Erythroblast (primary cell): ENCODE results near the gene GCLC.

Experiments
- DNase-seq, 2 experiments: peaks; one replicate each; lab custom pipeline; 2025; lab: John Stamatoyannopoulos, UW
- GATA1 ChIP-seq: IDR thresholded peaks from 2 replicates; pipeline ENCODE4 v1.6.1; 2011; ENCODE audit warnings: low read depth, mild to moderate bottlenecking, control low read depth, low read length, moderate library complexity
- POLR2A ChIP-seq: IDR thresholded peaks from 2 replicates; pipeline ENCODE4 v1.6.1; 2011; ENCODE audit warnings: mild to moderate bottlenecking, low read length

GCLC gene

DNA sequence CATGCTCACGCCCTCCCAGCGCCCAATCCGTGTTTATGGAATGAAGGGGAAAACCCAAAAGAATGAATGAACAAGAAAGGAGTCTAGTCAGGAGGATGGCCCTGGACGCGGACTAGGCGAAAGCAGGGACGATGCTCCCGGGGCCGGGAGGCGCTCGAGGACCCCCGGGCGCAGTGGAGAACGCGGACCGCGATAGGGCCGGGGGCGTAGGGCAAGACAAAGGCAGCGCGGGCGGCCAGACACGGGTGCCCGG lies 758 bp downstream of the GCLC start:
- TF ChIP-seq POLR2A (no peak), GATA1 (no peak)
- no peak for DNase-seq

DNA sequence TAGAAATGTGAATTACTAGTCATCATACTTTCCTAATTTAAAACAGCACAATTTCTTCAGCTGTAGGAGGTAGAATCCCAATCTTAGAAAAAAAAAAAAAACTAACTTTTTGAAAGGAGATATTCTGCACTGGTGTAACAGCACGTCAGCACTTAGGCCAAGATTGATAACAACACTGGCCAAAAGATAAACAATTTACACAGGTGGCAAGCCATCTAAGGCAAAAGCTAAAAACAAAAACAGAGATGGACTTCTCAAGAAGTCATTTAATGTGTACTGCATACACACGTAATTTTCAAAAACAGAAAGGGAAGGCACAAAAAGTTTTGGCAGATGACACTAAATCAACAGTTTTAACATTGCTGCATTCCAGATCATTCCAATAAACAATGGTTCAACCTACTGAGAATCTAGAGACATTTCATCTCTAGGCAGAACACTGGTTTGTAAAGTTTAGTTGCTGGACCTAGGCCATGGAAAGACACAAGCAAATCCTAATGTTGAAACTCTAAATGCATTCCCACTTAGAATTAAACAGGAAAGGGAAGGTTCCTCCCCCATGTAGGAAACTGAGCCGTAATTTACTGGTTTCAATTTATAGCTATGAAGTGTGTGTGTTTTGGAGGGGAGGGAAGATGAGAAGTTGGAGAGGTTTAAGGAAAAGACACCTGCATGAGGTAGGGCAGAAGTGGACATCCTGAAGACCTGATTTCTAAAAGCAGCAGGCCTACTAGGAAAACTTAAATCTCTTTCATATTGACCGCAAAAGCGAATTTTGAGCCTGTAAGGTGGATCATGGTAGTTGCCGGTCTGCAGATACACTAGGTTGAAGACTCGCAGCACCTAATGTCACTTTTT lies 1.3 kb downstream of the GCLC start:
- TF ChIP-seq POLR2A (no peak), GATA1 (no peak)
- peak; percentile 75 to 78 for DNase-seq

DNA sequence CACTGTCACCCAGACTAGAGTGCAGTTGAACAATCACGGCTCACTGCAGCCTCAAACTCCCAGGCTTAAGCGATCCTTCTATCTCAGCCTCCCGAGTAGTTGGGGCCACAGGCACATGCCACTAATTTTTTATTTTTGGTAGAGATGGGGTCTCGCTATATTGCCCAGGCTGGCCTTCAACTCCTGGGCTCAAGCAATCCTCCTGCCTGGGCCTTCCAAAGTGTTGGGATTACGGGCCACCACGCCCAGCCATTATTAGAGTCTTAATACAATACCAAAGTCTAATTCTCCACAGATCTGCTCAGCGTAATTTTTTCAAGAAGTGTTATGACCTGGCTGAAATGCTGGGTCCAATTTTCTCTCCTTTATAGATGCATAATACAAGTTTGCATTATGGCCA lies 3.0 kb downstream of the GCLC start:
- no peak for DNase-seq
- TF ChIP-seq GATA1 (no peak), POLR2A (no peak)

DNA sequence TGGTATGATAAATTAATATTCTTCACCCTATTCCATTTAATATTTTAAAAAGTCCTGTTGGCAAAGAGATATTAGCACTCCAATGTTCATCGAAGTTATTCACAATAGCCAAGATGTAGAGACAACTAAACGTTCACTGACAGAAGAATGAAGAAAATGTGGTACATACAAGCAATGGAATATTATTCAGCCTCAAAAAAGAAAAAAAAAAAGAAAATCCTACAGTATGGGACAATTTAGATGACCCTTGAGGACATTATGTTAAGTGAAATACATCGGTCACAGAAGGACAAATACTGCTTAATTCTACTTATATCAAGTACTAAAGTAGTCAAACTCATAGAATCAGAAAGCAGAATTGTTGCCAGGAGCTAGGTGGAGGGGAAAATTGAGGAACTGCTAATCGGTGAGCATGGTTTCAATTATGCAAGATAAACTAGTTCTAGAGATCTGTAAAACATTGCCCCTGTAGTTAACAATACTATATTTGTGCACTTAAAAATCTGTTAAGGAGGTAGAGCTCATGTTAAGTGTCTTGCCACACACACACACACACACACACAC lies 4.7 kb downstream of the GCLC start:
- no peak for TF ChIP-seq GATA1
- no peak for TF ChIP-seq POLR2A
- peak; percentile 38 to 51 for DNase-seq

DNA sequence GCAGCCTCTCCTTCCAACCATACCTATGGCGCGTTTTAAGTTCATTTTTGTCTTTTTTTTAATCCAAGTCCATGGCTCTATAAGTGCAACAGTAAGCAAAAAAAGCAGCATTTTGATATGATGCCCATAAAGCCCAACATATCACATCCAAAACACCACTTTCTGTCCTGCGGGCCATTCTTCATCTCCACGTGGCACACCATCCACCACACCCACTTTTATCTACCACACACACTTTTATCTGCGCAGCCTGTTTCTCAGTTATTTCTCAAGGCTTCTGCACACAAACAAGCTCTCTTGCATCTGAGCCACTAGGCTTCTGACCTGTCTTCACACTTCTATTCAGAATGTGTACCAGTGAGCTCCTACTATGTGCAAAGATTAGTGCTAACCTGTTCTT lies 5.3 kb downstream of the GCLC start:
- TF ChIP-seq GATA1 (peak; percentile 18), POLR2A (peak; percentile 72)

DNA sequence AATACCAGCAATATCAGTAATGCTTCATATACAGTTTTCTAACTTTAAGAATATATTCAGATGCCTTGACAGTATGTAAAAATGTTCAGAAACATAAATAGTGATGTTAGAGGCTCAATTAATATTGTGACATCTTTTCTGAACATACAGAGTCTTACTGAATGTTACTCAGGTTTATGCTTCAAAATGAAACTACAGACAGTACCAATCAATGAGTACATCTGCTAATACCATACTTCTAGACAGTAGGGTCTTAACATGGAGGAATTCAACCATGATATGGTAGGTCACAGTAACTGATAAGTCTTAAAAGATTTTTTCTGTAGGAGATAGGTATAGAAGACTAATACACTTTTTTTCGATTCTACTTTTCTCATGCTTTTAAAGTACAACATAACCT lies 8.3 kb downstream of the GCLC start:
- DNase-seq, result peak; percentile 36 to 45
- no peak for TF ChIP-seq GATA1
- TF ChIP-seq POLR2A, result no peak

More for the DNA sequence above, 5.3 kb downstream of the GCLC start:
- DNase-seq, result peak; percentile 91 to 95

DNA sequence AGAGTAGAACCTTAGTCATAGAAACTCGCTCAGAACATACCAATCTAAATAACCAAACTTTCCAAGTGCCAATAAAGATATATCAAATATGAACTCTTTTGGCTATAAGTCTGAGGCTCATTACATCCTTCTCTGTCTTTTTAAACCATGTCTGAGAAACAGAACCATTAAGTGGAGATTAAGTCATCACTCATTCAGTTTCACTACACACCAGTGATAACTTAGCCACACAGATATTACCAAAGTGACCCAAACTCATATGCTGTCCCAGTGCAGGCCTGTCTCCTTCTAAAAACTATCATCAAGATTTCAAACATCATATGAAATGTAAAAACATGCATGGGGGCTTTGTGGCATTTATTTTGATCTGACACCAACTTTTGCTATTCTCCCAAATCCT lies 12.0 kb downstream of the GCLC start:
- TF ChIP-seq GATA1 (no peak), POLR2A (no peak)
- peak; percentile 34 to 70 for DNase-seq

DNA sequence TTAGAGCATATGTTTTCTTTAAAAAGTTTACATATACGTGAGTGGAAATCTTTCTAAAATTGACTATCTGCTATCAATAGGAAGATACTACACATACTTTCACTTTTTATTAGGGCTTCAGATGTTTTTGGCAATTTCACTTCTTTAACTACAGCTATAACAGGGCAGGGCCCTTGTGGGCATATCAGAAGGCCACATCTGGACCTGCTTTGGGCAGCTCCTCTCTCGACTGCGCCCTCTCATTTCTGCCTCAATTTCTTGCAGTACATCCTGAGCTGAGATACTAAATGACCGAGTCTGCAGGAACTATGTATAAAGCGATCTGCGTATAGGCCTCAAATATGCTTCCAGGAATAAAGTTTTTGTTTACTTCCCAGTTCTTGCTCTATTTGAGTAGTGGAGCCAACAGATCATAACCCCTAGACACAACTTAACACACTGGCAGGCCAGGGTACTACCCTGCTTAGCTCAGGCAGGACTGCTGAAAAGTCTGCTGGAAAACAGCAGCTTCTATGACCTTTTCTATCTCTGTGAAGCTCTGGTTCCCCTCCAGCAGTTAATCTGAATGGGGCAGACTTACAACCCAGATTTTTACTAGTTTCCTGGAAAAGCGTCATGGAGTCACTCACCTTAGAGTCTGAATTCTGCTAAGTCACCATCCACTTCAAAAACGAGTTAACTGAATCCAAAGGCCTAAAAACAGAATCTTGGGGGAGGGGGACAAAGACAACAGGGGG lies 12.7 kb downstream of the GCLC start:
- peak; percentile 92 to 95 for DNase-seq
- TF ChIP-seq GATA1 (peak; percentile 72), POLR2A (peak; percentile 56)

DNA sequence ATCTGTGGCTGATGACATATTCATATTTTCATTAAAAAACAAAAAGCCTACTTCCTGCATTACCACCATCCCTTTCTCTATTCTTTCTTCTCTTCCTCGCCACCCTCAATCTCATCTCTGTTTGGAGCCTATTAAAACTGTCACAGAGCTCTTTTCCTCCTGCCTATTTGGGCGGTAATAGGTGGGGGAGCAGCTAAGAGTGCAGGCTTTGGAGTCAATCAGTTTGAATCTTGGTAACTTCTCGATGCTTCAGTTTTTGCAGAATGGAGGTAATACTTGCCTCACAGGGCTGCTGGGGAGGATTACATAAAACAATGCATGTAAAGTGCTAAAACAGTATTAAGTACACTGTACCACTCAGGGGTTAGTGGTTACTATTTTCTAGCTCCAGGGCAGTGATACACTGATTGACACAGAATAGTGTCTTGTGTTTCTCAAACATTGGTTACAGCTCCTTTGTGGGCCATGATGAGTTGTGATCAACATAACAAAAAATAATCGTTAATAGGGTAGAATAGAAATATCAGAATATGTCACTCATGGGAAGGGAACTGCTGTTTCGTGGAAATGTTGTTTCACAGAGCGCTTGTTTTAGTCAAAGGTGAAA lies 14.0 kb downstream of the GCLC start:
- no peak for DNase-seq
- TF ChIP-seq GATA1, result no peak
- TF ChIP-seq POLR2A, result no peak

DNA sequence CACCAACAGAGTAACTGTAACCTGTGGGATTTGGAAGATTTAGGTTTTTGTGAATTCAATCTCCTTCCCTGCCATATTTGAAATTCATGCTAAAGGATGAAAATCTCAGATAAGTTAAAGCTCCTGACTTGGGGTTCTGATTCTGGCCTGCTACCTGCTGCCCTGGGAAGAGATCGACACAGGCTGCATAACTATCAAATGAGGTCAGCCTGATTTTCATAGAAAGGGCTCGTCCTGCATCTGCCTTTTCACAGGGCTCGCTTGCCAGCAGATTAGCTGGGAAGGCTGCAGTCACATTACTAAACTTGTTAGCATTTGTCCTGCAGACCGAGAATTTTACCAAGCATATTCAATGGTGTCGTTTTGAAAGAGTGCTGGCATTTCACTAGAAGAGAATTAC lies 14.6 kb downstream of the GCLC start:
- no peak for DNase-seq
- TF ChIP-seq POLR2A, result no peak
- TF ChIP-seq GATA1, result no peak

DNA sequence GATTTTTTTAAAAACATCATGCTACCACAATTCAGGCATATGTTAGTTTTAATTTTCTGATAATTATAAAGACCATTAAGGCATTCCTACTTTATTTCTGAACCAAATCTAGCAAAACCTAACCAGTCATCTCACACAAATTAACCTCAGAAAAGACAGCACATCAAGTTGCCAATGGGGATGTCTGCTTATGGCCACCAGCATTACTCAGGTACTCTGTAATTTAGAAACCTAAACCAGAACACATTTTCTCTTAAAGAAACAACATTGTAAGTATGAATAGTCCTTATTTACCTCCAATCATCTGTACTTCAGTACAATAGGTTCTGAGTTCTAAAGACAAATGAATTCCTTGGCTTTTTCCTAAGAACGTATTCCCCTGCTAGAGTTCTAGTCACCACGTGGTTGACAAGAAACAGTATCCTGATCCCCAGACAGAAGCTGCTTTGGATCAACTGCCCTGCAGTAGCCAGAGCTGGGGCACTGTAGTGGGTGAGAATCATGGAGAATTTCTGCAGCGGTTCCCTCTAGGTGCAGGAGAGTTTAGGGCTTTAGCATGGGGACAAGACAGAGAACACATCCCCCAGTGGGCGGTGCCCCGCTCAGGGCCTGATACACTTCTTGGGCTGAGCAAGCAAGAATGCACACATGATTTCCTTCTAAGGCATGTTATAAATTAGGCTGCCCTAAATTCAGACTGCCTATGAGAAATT lies 15.4 kb downstream of the GCLC start:
- peak; percentile 54 to 59 for DNase-seq
- no peak for TF ChIP-seq GATA1
- no peak for TF ChIP-seq POLR2A

DNA sequence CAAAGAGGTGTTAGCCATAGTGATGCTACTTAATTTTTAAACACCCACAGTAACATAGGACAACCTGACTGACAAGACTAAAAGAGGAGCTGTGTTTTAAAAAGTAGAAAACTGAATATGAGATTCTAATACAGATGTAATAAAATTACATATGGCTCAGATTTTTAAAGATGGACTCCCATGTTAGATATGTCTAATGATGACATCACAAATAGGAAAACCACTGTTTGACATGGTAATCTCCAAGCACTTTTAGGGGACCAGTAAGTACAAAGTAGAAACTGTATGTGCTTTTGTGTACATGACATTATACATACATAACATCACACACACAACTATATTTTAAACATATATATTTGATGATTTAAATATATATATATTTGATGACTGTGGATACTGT lies 16.8 kb downstream of the GCLC start:
- no peak for DNase-seq
- no peak for TF ChIP-seq GATA1
- TF ChIP-seq POLR2A, result no peak

DNA sequence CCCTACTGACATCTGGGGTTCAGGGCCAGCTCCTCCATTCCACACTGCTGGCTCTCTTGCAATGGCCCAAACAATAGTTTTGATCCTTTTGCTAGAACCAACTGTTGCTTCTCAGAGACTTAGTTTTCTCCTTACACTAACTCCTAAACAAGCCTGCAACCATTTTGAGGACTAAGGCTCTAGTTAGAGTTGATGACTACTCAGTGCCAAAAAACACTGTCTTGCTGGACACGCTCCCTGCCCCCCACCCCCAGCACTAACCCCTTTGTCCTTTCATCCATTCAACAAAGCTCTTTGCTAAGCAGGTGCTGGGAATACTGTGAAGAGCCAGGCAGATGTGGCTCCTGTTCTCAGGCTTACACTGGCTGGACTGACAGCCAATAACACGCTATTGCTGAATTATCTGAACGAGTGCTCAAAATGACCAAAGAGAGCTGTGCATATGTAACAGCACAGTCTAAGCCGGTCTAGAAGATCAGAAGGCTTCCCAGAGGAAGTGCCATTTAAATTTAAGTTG lies 17.6 kb downstream of the GCLC start:
- no peak for TF ChIP-seq POLR2A
- TF ChIP-seq GATA1, result no peak
- no peak for DNase-seq
